Esophagus squamous epithelium (tissue), 5 donors: ENCODE results near the gene NLRC5. TPM values are rescaled to one million over a fixed set of nuclear protein-coding genes. Genes with fewer than 3 reads are reported as not detected.
"Not testable (repeated sequence)": the region's sequence is repeated elsewhere in the genome, so short reads cannot be mapped to it uniquely, and the experiment has no call there.

Source experiments
- DNase-seq: peaks from one replicate; lab custom pipeline; 2025; lab: John Stamatoyannopoulos, UW
- H3K27ac ChIP-seq, 4 donors: fragments of 200-600 bp; sonication (generic); one replicate each; pipeline ENCODE4 v1.5.1; 2016 to 2019; ENCODE audit warnings: mild to moderate bottlenecking in 1 of 4
- H3K27me3 ChIP-seq, 4 donors: fragments of 200-600 bp; sonication (generic); 1 replicate in 3 of 4; 2 replicates in 1 of 4; pipeline versions ENCODE4 v1.5.1 to v1.6.0; 2017 to 2021; ENCODE audit warnings: antibody characterized with exemption in 1 of 4
- H3K36me3 ChIP-seq, 3 donors: fragments of 200-600 bp; sonication (generic); one replicate each; pipeline ENCODE4 v1.5.1; 2016 to 2019
- H3K4me1 ChIP-seq, 3 donors: fragments of 200-600 bp; sonication (generic); one replicate each; pipeline ENCODE4 v1.5.1; 2017 to 2019
- H3K4me3 ChIP-seq, 4 donors: fragments of 200-600 bp; sonication (generic); 1 replicate in 3 of 4; 2 replicates in 1 of 4; pipeline ENCODE4 v1.5.1; 2016 to 2019; ENCODE audit warnings: mild to moderate bottlenecking in 2 of 4, moderate library complexity in 1 of 4
- H3K9me3 ChIP-seq, 3 donors: fragments of 200-600 bp; sonication (generic); one replicate each; pipeline ENCODE4 v1.5.1; 2016 to 2019
- CTCF ChIP-seq, 6 experiments: fragments of 450-650 bp in 4 of 6; fragments of 200-600 bp in 2 of 6; sonication (generic) in 2 of 6; IDR thresholded peaks; one replicate each; pipeline ENCODE4 v1.5.1; 2016 to 2019; ENCODE audit warnings: antibody characterized with exemption in 6 of 6, mild to moderate bottlenecking in 4 of 6, moderate library complexity in 4 of 6
- POLR2A ChIP-seq, 4 donors: fragments of 450-650 bp; IDR thresholded peaks; one replicate each; pipeline ENCODE4 v1.6.1; 2017; ENCODE audit warnings: antibody characterized with exemption in 4 of 4, mild to moderate bottlenecking in 4 of 4, moderate library complexity in 3 of 4
- WGBS, 2 donors: methylation state at CpG; one replicate each; pipeline ENCODE4 v1.1.5; 2018; 5-methylcytosine and 5-hydroxymethylcytosine counted together
- intact Hi-C: fragments of 100-400 bp; cut with DNase I; formaldehyde crosslinking; loops from one replicate; pipeline ENCODE4 v1.15.0; 2022
- total RNA-seq, 4 donors: library from RNA; depleted of rRNA; stranded (reverse); fragments of >200 nt; gene quantifications; one replicate each; pipeline ENCODE4 v1.1.0, GENCODE V29; 2016
- donor health status: DM: yes; HTN: yes; CAD: no.

Gene NLRC5
- total RNA-seq, 4 donors from 2014 or later: 7.7 to 25.2 (median 14.1) TPM

- no peaks in the 10 kb centered on the region for H3K9me3 ChIP-seq
- no peak for DNase-seq
- intact Hi-C loops: no loop called here
- no peaks in the 10 kb centered on the region for H3K36me3 ChIP-seq
- no peaks in the 10 kb centered on the region for H3K4me1 ChIP-seq
- H3K27ac ChIP-seq: no peak overlapping the region
- TF ChIP-seq POLR2A (IDR thresholded peaks at IDR 0.05): no peak
- no peak for TF ChIP-seq CTCF (IDR thresholded peaks at IDR 0.05)
- H3K27me3 ChIP-seq: peaks cover 0 to 13% (median 0%) of the 10 kb centered on the region in 4 donors
- no peak overlapping the region for H3K4me3 ChIP-seq
- 63 to 77% methylated on average over 2 to 8 of the region's 9 CpGs for WGBS, 2 donors
Observed at GRCh38 chr16:56973294-56973689, 16.1 kb upstream of the NLRC5 start.

- DNase-seq, H3K4me3 ChIP-seq, H3K27ac ChIP-seq, H3K4me1 ChIP-seq, intact Hi-C loops, H3K9me3 ChIP-seq, H3K36me3 ChIP-seq: not testable (repeated sequence)
- H3K27me3 ChIP-seq: peaks cover 0 to 13% (median 0%) of the 10 kb centered on the region in 4 donors
- WGBS, 2 donors: 69 to 90% methylated on average over 5 to 7 of the region's 7 CpGs
Observed at GRCh38 chr16:56973899-56974298, 15.5 kb upstream of the NLRC5 start.

- no peak for TF ChIP-seq POLR2A (IDR thresholded peaks at IDR 0.05)
- TF ChIP-seq CTCF (IDR thresholded peaks at IDR 0.05): no peak
- no peaks in the 10 kb centered on the region for H3K9me3 ChIP-seq
- no peaks in the 10 kb centered on the region for H3K36me3 ChIP-seq
- H3K27ac ChIP-seq: no peak overlapping the region
- 82 to 86% methylated on average over 6 to 7 of the region's 9 CpGs for WGBS, 2 donors
- DNase-seq: no peak
- intact Hi-C loops: no loop called here
- H3K27me3 ChIP-seq: peaks cover 0 to 13% (median 0%) of the 10 kb centered on the region in 4 donors
- H3K4me1 ChIP-seq: no peaks in the 10 kb centered on the region
- H3K4me3 ChIP-seq: no peak overlapping the region
Observed at GRCh38 chr16:56974549-56975300, 14.6 kb upstream of the NLRC5 start.

GRCh38 chr16:56975714-56976113 lies 13.6 kb upstream of the NLRC5 start:
- intact Hi-C loops: no loop called here
- TF ChIP-seq POLR2A (IDR thresholded peaks at IDR 0.05): no peak
- no peak for TF ChIP-seq CTCF (IDR thresholded peaks at IDR 0.05)
- 81 to 87% methylated on average over 10 of the region's 10 CpGs for WGBS, 2 donors
- Histone ChIP-seq H3K9me3 (no peaks in the 10 kb centered on the region), H3K36me3 (no peaks in the 10 kb centered on the region), H3K4me1 (no peaks in the 10 kb centered on the region), H3K4me3 (no peak overlapping the region), H3K27ac (no peak overlapping the region), H3K27me3 (peaks cover 0 to 13% (median 0%) of the 10 kb centered on the region in 4 donors)
- DNase-seq: no peak

GRCh38 chr16:56977216-56977615 lies 12.1 kb upstream of the NLRC5 start:
- no peak for TF ChIP-seq POLR2A (IDR thresholded peaks at IDR 0.05)
- TF ChIP-seq CTCF (IDR thresholded peaks at IDR 0.05): no peak
- H3K9me3 ChIP-seq: no peaks in the 10 kb centered on the region
- no peak for DNase-seq
- no peak overlapping the region for H3K27ac ChIP-seq
- H3K27me3 ChIP-seq: peaks cover 0 to 10% (median 0%) of the 10 kb centered on the region in 4 donors
- H3K36me3 ChIP-seq: peaks cover 0 to 5% (median 0%) of the 10 kb centered on the region in 3 donors
- no peak overlapping the region for H3K4me3 ChIP-seq
- H3K4me1 ChIP-seq: no peaks in the 10 kb centered on the region
- intact Hi-C loops: no loop called here
- 82 to 85% methylated on average over 6 of the region's 6 CpGs for WGBS, 2 donors
